Measurements from ENCODE around the gene TNS2. TPM values are rescaled to one million over a fixed set of nuclear protein-coding genes. Genes with fewer than 3 reads are reported as not detected.

Gene TNS2
- total RNA-seq, 1 donor from 2014 or later, result 21.9 TPM

DNA sequence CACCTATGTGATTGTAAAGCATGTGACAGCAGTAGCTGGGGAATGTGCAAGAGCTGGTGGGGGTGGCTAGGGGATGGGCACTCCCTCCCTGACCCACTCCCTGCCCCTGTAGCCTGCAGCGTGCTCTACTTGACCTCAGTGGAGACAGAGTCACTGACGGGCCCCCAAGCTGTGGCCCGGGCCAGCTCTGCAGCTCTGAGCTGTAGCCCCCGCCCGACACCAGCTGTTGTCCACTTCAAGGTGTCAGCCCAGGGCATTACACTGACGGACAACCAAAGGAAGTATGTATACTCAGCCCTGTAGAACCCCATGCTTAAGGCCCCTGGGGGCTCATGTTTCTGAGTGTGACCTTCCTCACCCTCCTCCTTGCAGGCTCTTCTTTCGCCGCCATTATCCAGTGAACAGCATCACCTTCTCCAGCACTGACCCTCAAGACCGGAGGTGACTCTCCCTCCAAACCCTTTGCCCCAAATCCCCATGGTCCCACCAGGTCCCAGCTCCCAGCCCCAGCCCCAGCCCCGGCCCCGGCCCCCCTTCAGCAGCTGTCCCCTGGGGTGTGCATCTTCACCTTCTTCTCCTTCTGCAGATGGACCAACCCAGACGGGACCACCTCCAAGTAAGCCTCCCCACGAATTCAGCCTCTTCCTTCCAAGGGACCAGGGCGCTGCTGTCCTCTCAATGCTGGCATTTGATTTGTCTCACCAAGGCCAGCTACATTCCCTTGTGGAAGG is 13.3 kb downstream of the TNS2 start:
- Histone ChIP-seq H3K4me1 (ENCODE audit: control insufficient read depth in 3 of 3, insufficient read depth in 3 of 3, low read length in 3 of 3) (peaks cover 62 to 73% (median 64%) of the 10 kb centered on the region in 3 donors), H3K4me3 (ENCODE audit: low read length in 3 of 3) (no peak overlapping the region), H3K9ac (ENCODE audit: low read depth in 1 of 3, low read length in 3 of 3) (peak overlapping the region in 1 of 3 donors; percentile 40), H3K36me3 (ENCODE audit: control insufficient read depth in 3 of 3, insufficient read depth in 3 of 3, low read length in 3 of 3) (peaks cover 52 to 58% (median 54%) of the 10 kb centered on the region in 3 donors), H3K27ac (ENCODE audit: low read depth, low read length) (peak overlapping the region; percentile 38), H3K9me3 (ENCODE audit: control insufficient read depth in 3 of 3, low read length in 3 of 3) (no peaks in the 10 kb centered on the region), H3K27me3 (ENCODE audit: control insufficient read depth in 3 of 3, insufficient read depth in 3 of 3, low read length in 3 of 3) (no peaks in the 10 kb centered on the region)

DNA sequence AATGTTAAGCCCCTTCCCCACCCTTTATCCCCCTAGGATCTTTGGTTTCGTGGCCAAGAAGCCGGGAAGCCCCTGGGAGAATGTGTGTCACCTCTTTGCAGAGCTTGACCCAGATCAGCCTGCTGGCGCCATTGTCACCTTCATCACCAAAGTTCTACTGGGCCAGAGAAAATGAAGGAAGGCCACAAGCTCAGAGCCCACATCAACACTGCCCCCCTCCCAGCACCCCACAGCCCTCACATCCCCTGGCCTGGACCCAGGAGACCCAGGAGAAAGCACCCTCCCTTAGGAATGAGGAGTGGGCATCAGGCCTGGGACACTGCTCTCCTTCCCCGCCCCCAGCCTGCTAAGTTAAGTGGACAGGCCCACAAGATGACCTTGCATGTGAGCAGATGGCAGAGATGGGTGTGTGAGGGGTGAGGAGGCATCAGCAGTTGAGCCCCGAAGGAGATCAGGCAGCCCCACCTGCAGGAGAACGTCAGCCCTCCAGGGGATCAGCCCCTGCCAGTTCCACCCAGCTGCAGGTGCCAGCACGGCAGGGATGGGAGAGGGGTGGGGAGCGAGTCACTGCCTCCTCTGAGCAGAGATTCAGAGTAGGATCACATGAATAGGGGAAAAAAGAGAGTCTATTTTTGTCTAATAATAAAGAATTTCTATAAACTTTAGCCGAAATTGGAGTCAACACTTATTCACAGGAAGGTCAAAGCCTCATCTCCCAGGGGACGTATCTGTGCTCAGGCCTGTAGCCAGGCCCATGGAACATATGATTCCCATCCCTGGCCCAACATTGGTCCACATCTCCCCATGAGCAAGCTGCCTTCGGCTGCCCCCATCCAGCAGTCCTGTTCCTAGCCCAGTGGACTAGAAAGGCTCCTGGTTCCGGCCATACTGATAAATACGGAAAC is 14.1 kb downstream of the TNS2 start:
- Histone ChIP-seq H3K9me3 (ENCODE audit: control insufficient read depth in 3 of 3, low read length in 3 of 3) (no peaks in the 10 kb centered on the region), H3K4me3 (ENCODE audit: low read length in 3 of 3) (peak overlapping the region in 1 of 3 donors; percentile 7), H3K27me3 (ENCODE audit: control insufficient read depth in 3 of 3, insufficient read depth in 3 of 3, low read length in 3 of 3) (no peaks in the 10 kb centered on the region), H3K27ac (ENCODE audit: low read depth, low read length) (peak overlapping the region; percentile 58), H3K36me3 (ENCODE audit: control insufficient read depth in 3 of 3, insufficient read depth in 3 of 3, low read length in 3 of 3) (peaks cover 49 to 53% (median 51%) of the 10 kb centered on the region in 3 donors), H3K4me1 (ENCODE audit: control insufficient read depth in 3 of 3, insufficient read depth in 3 of 3, low read length in 3 of 3) (peaks cover 64 to 73% (median 70%) of the 10 kb centered on the region in 3 donors), H3K9ac (ENCODE audit: low read depth in 1 of 3, low read length in 3 of 3) (peak overlapping the region in 1 of 3 donors; percentile 50)

DNA sequence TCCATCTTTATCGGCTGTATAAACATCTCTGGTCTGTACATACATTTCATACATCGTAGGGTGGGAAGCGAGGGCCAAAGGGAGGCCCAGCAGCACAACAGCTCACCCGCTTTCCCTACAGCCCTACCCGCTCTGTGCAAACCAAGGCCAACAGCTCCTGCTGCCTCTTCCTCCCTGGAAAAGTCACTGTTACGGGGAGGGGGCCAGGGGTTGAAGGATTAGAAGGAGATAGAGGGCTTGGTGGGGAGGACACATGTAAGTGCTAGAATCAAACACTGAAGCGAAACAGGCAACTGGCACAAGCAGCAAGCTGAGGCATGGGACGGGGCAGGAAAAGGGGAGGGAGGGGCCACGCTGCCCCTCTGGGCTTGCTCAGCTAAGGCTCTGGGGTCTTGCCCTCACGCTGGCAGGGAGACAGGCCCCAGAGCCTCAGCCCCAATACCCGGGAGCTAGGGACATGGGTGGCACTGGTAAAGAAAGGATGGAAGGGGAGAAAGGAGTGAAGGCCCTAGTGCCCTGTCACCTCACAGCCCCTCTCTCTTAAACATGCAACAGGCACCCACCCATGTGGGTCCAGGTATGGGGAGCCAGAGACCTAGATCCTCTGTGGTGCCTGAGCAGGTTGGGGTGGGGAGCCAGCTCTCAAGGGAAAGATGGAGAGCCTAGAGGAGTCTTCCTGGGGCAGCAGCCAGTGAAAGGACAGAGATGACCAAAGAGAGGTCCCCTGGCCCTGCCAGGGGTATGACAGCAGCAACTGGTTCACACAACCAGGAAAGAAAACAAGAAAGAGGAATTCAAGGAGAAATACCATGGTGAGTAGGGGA is 15.0 kb downstream of the TNS2 start:
- Histone ChIP-seq H3K4me3 (ENCODE audit: low read length in 3 of 3) (no peak overlapping the region), H3K9ac (ENCODE audit: low read depth in 1 of 3, low read length in 3 of 3) (peak overlapping the region in 1 of 3 donors; percentile 50), H3K36me3 (ENCODE audit: control insufficient read depth in 3 of 3, insufficient read depth in 3 of 3, low read length in 3 of 3) (peaks cover 44 to 47% (median 45%) of the 10 kb centered on the region in 3 donors), H3K27me3 (ENCODE audit: control insufficient read depth in 3 of 3, insufficient read depth in 3 of 3, low read length in 3 of 3) (no peaks in the 10 kb centered on the region), H3K27ac (ENCODE audit: low read depth, low read length) (peak overlapping the region; percentile 58), H3K9me3 (ENCODE audit: control insufficient read depth in 3 of 3, low read length in 3 of 3) (no peaks in the 10 kb centered on the region), H3K4me1 (ENCODE audit: control insufficient read depth in 3 of 3, insufficient read depth in 3 of 3, low read length in 3 of 3) (peaks cover 72 to 77% (median 73%) of the 10 kb centered on the region in 3 donors)

DNA sequence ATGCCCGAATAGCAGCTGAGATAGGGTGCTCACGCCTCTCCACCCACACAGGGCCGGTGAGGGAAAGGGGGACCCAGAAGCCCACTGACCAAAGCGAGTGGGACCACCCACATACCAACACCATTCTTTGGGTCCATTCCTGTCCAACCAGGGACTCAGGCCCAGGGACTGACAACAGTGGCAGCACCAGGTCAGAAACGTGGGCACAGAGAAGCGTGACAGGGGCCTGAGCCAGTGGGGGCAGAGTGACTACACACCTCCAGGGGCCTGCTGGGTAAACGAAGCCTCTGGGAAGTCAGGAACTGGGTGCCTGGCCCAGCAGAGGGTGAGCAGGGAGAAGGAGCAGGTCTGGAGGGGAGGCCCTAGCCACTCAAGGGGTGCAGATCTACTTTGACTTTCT is 15.6 kb downstream of the TNS2 start:
- H3K27me3 ChIP-seq (ENCODE audit: control insufficient read depth in 3 of 3, insufficient read depth in 3 of 3, low read length in 3 of 3), result no peaks in the 10 kb centered on the region
- peak overlapping the region in 1 of 3 donors; percentile 67 for H3K4me3 ChIP-seq (ENCODE audit: low read length in 3 of 3)
- H3K36me3 ChIP-seq (ENCODE audit: control insufficient read depth in 3 of 3, insufficient read depth in 3 of 3, low read length in 3 of 3), result peaks cover 39 to 41% (median 40%) of the 10 kb centered on the region in 3 donors
- peak overlapping the region in 1 of 3 donors; percentile 68 for H3K9ac ChIP-seq (ENCODE audit: low read depth in 1 of 3, low read length in 3 of 3)
- no peaks in the 10 kb centered on the region for H3K9me3 ChIP-seq (ENCODE audit: control insufficient read depth in 3 of 3, low read length in 3 of 3)
- peak overlapping the region; percentile 58 for H3K27ac ChIP-seq (ENCODE audit: low read depth, low read length)
- peaks cover 70 to 76% (median 73%) of the 10 kb centered on the region in 3 donors for H3K4me1 ChIP-seq (ENCODE audit: control insufficient read depth in 3 of 3, insufficient read depth in 3 of 3, low read length in 3 of 3)

DNA sequence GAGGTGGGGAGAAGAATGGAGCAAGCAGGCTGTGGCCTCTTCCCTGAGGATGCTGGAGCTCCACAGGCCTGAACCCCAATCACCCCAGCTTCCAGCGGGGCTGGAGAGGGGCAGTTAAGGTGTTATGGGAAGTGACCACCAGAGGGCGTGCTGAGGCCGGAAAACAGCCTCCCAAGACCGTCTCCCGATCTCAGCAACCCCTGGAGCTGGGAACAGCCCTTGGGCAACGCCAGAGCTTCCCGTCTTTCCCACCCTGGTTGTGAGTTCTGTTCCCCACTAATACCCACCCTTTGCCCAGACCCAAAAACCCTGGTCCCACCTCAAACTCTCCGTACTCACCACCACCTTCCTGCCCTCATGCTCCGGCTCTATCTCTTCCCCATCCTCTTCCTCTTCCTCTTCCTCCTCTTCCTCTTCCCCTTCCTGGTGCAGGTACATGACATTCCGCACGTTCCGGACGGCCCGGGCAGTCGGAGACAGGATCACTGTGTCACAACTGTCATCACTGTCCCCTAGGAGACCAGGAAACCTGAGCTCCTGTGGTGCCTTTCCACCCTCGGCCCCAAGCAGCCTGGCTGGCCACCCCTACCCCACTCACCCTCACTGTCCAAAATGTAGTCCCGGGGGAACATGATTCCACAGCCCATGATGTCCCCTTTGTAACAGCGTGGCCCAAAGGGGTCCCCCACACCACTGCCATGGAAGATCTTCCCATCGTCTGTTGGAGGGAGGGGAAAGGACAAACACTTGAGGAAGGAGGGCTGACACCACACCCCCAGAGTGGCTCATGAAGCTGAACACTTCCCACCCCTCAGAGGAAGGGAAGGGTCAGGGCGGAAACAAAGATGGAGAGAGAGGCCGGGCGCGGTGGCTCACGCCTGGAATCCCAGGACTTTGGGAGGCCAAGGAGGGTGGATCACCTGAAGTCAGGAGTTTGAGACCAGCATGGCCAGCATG is 16.4 kb downstream of the TNS2 start:
- Histone ChIP-seq H3K36me3 (ENCODE audit: control insufficient read depth in 3 of 3, insufficient read depth in 3 of 3, low read length in 3 of 3) (peaks cover 38 to 39% (median 39%) of the 10 kb centered on the region in 3 donors), H3K9me3 (ENCODE audit: control insufficient read depth in 3 of 3, low read length in 3 of 3) (no peaks in the 10 kb centered on the region), H3K4me3 (ENCODE audit: low read length in 3 of 3) (peak overlapping the region; percentile 9 to 67 (median 45)), H3K4me1 (ENCODE audit: control insufficient read depth in 3 of 3, insufficient read depth in 3 of 3, low read length in 3 of 3) (peaks cover 67 to 73% (median 72%) of the 10 kb centered on the region in 3 donors), H3K27me3 (ENCODE audit: control insufficient read depth in 3 of 3, insufficient read depth in 3 of 3, low read length in 3 of 3) (no peaks in the 10 kb centered on the region), H3K27ac (ENCODE audit: low read depth, low read length) (peak overlapping the region; percentile 75), H3K9ac (ENCODE audit: low read depth in 1 of 3, low read length in 3 of 3) (peak overlapping the region; percentile 32 to 68 (median 63))

DNA sequence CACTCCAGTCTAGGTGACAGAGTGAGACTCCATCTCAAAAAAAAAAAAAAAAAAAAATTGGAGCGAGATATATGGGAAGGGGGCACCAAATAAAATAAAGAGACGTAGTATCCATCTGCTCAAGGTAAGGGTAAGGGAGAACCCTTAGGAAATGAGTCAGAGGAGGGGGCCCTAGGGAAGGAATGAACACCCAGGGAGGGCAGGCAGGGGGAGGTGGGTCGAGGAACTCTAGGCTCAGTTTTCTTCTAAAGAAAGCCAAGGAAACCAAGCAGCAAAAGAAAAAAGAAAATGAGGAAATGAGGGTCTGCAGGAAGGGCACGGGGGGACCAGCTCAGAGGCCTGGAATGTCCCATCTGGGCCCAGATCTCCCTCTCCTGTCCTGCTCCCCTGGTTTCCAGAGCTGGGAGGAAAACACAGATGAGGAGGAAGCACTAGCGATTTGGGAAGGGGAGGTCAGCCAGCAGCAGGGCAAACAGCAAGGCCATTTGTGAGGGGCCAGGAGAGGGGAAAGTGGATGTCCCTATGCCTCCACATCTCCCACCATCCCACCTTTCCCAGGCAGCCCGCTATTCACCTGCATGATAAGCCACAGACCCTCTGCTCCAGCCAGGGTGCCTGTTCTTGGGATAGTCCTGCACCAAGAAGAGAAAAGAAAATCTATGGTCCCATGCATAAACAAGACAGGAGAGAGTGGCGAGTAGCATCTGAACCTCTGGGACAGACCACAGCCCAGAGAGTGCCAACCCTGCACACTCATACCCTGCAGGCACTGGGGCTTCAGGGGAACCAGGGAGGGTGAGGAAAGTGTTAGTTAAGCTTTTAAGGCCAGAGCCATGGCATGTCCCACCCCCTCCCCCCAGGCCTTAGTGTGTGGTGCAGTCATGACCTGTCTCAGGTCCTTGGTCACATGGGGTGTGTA is 17.5 kb downstream of the TNS2 start:
- Histone ChIP-seq H3K27ac (ENCODE audit: low read depth, low read length) (peak overlapping the region; percentile 19), H3K9ac (ENCODE audit: low read depth in 1 of 3, low read length in 3 of 3) (peak overlapping the region in 1 of 3 donors; percentile 8), H3K4me1 (ENCODE audit: control insufficient read depth in 3 of 3, insufficient read depth in 3 of 3, low read length in 3 of 3) (peaks cover 67 to 71% (median 70%) of the 10 kb centered on the region in 3 donors), H3K36me3 (ENCODE audit: control insufficient read depth in 3 of 3, insufficient read depth in 3 of 3, low read length in 3 of 3) (peaks cover 30 to 33% (median 31%) of the 10 kb centered on the region in 3 donors), H3K4me3 (ENCODE audit: low read length in 3 of 3) (no peak overlapping the region), H3K9me3 (ENCODE audit: control insufficient read depth in 3 of 3, low read length in 3 of 3) (no peaks in the 10 kb centered on the region), H3K27me3 (ENCODE audit: control insufficient read depth in 3 of 3, insufficient read depth in 3 of 3, low read length in 3 of 3) (no peaks in the 10 kb centered on the region)

DNA sequence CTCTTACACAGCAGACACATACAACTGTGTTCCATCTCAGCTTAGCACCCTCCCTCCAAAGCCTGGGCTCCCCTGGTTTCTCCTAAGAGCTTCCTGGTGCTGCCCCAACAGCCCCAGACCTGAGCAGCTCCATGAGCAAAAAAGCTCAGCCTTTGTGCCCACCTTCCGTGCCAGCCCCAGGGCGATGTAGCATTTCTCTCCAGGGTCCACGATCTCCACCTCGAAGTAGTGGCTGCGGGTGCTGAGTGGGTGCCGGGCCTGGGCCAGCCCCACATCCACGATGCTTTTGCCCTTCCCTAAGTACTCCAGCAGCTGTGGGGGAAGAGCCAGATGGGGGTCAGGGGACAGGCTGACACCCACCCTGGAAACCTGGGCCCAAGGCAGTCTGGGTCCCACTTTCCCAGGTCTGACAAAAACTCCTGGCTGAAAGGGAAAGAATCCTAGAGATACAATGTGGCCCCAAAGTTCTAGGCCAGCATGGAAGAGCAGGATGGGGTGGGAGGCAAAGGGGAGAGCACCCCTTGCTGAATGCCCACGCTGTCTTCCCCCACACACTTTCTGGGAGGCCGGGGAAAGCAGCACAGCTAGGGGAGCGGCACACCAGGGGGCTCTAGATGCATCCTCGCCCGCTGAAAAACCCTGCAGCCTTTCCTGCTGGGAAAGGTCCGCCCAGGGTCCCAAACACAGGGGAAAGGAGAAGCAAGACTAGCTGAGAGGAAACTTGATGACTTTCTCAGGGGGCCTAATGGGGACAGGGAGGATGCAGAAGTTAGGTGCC is 18.3 kb downstream of the TNS2 start:
- H3K36me3 ChIP-seq (ENCODE audit: control insufficient read depth in 3 of 3, insufficient read depth in 3 of 3, low read length in 3 of 3), result peaks cover 21 to 26% (median 23%) of the 10 kb centered on the region in 3 donors
- H3K4me3 ChIP-seq (ENCODE audit: low read length in 3 of 3), result no peak overlapping the region
- H3K27me3 ChIP-seq (ENCODE audit: control insufficient read depth in 3 of 3, insufficient read depth in 3 of 3, low read length in 3 of 3), result no peaks in the 10 kb centered on the region
- no peaks in the 10 kb centered on the region for H3K9me3 ChIP-seq (ENCODE audit: control insufficient read depth in 3 of 3, low read length in 3 of 3)
- peak overlapping the region; percentile 29 for H3K27ac ChIP-seq (ENCODE audit: low read depth, low read length)
- no peak overlapping the region for H3K9ac ChIP-seq (ENCODE audit: low read depth in 1 of 3, low read length in 3 of 3)
- peaks cover 65 to 70% (median 68%) of the 10 kb centered on the region in 3 donors for H3K4me1 ChIP-seq (ENCODE audit: control insufficient read depth in 3 of 3, insufficient read depth in 3 of 3, low read length in 3 of 3)

Data from skeletal muscle tissue (tissue), 4 donors.